Activated T-cell treated with anti-CD3 and anti-CD28 coated beads for 1 hour (primary cell): Measurements from ENCODE around the gene LRRC4B.

Experiments used
- DNase-seq: peaks from one replicate; pipeline ENCODE4 v3.0.0-alpha.2; 2020; ENCODE audit warnings: low read depth

LRRC4B gene

GRCh38 chr19:50505856-50506611 lies 62.2 kb downstream of the LRRC4B start:
- no peak for DNase-seq

DNA sequence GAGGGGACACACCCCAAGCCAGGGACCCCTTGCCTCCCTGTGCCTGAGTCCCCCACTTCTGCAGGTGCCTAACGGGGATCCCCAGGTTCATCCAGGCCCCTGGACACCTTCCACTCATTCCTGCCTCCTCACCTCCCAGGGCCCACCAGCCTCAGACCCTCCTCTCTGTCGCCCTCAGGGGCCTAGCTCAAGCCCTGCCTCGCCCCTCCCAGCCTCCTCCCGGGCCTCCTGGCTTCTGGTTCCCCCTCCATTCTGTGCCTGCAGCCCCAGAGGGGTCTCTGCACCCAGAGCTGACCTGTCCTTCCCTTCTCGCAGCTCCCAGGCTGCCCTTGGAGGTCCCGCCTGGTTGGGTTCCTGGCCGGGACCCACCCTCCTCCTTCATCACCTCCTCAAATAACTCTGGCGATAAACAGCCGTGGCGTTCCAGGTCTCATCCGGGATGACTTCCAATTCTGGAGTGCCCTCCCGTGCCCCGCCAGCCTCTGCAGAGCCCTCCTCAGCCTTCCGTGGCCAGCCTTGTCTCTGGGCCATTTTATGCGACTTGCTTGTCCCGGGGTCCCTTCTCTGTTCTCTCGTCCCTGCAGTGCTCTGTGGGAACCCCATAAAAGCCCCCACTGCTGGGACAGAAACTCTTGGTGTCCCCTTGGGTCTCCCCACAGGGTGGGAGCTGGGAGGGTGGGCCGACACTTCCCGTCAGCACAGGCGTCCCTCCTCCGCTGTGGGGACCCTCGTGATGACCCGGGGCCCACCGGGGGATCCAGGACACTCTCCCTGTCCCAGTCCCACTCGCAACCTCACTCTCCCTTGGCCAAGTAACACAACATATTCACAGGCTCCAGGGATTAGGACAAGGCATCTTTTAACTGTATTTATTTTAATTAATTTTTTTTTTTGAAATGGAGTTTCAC lies 66.4 kb downstream of the LRRC4B start:
- no peak for DNase-seq

GRCh38 chr19:50501186-50501567 lies 67.1 kb downstream of the LRRC4B start:
- DNase-seq: no peak

GRCh38 chr19:50500753-50501151 lies 67.5 kb downstream of the LRRC4B start:
- no peak for DNase-seq

DNA sequence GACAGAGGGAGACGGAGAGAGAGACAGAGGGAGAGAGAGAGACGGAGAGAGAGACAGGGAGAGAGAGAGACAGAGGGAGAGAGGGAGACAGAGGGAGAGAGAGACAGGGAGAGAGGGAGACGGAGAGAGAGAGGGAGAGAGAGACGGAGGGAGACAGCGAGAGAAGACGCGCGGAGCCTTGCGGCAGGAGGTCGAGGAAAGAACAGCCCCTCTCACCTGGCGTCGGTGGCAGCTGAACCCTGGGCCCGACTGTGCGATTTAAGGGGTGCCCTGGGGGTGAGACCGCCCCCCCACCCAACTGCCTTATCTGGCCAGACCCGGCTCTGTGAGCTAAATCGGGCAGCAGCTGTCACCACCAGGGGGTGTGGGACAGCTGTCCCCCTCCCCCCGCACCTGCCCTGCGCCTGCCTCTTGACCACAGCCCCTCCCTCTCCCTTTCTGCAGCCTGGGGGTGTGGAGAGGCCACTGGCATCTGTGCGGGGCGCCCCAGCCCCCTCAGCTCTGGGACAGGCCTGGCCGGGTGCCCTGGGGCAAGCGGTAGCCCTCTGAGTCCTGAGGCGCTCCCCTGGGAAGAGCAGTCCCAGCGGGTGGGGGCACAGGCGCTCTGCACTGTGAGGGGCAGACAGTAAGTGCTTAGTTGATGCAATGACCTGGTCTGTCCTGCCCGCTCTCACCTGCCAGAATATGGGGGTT lies 68.0 kb downstream of the LRRC4B start:
- no peak for DNase-seq

- DNase-seq: no peak
These were observed 69.8 kb downstream of the LRRC4B start for GRCh38 chr19:50498219-50499056.

GRCh38 chr19:50497022-50497405 lies 71.2 kb downstream of the LRRC4B start:
- no peak for DNase-seq

DNA sequence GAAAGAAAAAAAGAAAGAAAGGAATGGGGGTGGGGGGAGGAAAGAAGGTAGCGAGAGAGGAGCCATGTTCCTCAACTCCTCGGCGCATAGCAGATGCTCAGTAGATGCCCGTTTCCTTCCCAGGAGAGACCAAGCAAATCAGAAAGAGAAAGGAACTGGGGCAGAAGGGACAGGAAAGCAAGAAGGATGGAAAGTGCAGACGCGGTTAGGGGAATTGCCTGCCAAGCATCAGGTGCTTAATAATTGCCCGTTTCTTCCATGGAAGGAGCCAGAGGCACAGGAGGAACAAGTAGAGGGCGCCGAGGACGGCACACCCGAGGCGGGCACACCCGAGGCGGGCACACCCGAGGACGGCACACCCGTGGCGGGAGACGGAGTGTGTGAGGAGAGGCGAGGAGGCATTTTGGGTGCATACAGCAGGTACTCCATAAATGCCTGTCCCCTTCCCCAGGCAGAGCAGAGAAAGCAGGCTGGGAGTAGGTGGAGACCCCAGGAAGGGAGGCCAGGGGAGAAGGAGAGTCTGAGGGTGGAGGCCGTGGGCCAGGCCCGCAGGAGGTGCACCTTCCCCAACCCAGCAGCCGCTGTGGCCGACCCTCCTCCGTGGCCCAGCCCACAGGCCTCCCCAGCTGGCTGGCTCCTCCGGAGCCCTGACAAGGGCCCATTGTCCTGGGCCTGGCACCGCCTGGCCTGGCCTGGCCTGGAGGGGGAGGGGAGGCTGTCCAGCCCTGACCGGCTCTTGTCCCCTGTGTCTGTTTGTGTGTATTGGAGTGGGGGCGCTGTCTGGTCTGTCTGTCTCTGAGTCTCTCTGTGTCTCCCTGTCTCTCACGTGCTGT lies 71.8 kb downstream of the LRRC4B start:
- DNase-seq: no peak

DNA sequence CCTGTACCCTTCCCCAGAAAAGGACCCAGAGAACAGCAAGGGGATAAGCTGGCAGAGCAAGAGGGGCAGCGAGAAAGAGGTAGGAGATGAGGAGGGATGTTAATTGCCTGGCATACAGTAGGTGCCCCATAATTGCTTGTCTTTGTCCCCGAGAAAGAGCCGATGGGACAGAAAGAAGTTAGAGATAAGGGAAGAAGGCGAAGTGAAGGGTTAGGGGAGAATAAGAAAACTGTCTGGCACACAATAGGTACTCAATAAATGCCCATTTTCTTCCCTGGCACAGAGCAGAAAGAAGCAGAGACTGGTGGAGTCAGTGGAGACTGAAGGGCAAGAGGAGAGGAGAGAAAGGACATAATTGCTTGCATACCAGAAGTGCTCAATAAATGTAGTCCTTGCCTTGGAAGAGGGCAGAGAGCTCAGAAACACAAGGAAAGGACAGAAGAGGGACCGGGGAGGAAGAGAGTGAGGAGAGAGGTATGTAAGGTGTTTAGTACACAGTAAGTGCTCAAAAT lies 73.2 kb downstream of the LRRC4B start:
- no peak for DNase-seq

- no peak for DNase-seq
These were observed 73.8 kb downstream of the LRRC4B start for GRCh38 chr19:50494186-50495019.

- DNase-seq: no peak
These were observed 75.1 kb downstream of the LRRC4B start for GRCh38 chr19:50493171-50493570.

DNA sequence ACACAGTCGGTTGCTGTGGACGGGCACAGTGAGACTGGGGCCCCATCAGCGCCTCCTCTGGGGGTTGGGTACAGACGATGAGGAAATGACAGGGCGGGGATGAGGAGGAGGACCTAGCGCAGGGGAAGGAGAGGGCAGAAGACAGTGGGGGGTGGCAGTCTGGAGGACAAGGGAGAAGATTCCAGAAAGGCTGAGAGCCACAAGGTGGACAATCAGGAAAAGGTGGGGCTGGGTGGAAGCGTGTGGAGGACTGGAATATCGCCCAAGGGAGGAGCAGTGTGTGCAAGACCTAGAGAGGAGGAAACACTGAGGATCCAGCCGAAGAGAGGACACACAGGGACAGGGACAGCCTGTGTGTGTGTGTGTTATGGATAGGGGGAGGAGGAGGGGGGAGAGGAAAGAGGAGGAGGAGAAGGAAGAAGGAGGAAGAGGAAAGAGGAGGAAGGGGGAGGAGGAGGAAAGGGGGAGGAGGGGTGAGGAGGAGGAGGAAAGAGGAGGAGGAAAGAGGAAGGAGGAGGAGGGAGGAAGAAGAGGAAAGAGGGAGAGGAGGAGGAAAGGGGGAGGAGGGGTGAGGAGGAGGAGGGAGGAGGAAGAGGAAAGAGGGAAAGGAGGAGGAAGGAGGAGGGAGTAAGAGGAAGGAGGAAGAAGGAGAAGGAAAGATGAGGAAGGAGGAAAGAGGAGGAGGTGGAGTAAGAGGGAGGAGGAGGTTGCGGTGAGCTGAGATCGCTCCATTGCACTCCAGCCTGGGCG lies 75.8 kb downstream of the LRRC4B start:
- DNase-seq: no peak

DNA sequence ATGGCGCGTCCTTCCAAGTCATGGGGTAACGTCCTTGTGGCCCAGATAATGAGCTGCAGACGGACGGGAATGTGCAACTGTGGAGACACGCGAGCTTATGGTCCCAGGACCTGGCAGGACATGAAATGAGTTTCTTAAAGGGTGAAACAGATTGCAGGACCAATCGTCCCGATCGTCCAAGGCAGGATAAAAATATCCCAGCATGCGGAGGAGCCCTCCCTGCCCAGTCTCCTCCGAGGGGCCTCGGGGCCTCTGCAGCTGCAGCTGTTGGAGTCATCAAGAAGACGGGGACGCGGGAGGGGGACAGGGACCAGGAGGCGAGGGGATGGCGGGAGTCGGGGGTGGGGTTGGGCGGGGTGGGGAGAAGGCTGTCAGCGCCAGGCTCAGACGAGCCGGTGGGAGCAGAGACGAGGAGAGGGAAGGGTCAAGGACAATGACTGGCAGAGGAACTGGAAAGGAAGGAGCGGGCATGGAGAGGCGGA lies 77.2 kb downstream of the LRRC4B start:
- no peak for DNase-seq

- no peak for DNase-seq
These were observed 77.8 kb downstream of the LRRC4B start for GRCh38 chr19:50490411-50490811.

- no peak for DNase-seq
These were observed 78.7 kb downstream of the LRRC4B start for GRCh38 chr19:50489461-50490011.

DNA sequence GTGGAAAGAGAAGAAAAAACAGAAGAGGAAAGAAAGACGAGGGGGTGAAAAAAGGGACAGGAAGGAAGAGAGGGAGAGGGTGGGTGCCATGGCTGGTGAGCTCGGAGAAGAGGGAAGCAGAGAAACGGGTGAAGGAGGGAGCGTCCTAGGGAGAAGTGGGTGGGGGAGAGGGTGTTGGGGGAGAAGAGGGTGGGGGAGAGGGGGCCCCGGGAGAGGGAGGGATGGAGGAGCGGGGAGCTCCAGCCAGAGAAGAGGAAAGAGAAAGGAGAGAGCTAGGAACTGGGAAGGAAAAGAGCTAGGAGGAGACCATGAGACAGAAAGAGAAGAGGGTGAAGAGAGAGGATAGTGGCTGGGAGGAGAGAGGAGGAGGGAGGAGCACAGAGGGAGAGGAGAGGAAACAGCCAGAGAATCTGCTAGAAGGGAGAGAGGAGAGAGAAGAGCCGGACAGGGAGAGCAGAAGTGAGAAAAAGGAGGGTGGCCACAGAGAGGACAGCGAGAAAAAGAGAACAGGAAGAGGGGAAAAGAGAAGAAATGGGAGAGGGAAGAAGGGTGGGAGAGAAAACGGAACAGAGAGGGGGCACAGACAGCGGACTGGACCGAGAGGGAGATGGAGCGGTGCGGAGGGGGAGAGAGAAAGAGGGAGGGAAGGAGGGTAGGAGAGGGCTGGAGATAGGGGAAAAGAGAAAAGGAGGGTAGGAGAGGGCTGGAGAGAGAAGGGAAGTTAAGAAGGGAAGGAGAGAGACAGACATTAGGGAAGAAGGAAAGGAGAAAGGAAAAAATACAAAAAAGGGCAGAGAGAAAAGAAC lies 79.6 kb downstream of the LRRC4B start:
- DNase-seq: no peak

DNA sequence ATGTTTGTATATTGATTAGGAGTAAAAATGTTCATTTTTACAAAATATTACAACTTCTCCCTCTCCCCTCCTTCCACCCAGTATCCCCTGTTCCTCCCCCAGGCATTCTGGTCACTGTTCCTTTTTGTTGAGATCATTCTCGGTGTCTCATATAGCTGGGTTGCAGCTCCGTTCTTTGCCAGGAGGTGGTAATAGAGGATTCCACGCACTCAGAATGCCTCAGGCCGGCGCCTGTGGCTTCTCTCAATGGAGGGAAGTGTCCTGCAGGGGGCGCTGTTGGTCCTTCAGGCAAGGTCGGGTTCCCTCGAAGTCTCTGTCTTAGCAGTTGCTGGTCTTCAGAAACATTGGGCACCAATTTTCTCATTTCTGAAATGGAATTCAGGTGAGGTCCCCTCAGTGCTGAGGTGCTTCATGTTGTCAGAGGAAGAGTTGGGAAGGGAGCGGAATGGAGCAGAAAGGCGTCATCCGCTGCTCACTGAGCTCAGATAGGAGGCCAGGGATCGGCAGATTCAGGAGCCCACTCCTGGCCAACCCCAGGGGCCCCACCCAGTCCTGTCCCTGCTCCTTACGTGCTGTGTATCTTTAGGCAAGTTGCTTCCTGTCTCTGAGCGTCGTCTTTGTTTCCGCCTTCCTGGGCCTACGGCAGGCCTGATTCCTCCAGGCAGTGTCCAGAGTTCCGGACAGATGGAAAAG lies 81.3 kb downstream of the LRRC4B start:
- peak; percentile 36 for DNase-seq
